Large intestine (tissue), 3 donors: ENCODE measurements around the gene CAVIN1. TPM values are rescaled to one million over a fixed set of nuclear protein-coding genes. Genes with fewer than 3 reads are reported as not detected.
"Not testable (repeated sequence)": the region's sequence is repeated elsewhere in the genome, so short reads cannot be mapped to it uniquely, and the experiment has no call there.

ENCODE experiments used
- DNase-seq, 2 donors: peaks; one replicate each; pipeline versions ENCODE4 v3.0.0 to v3.0.0-alpha.2; 2013
- H3K27ac ChIP-seq: one replicate; pipeline ENCODE4 v1.5.1; 2013; ENCODE audit warnings: low read length
- H3K27me3 ChIP-seq: 2 replicates; pipeline ENCODE4 v1.6.1; 2013; ENCODE audit warnings: low read length; ENCODE audit not compliant: control insufficient read depth, insufficient read depth
- H3K36me3 ChIP-seq: 2 replicates; pipeline ENCODE4 v1.6.1; 2013; ENCODE audit warnings: low read length; ENCODE audit not compliant: control insufficient read depth, insufficient read depth
- H3K4me1 ChIP-seq: one replicate; pipeline ENCODE4 v1.6.1; 2013; ENCODE audit warnings: low read length; ENCODE audit not compliant: control insufficient read depth, insufficient read depth
- H3K4me3 ChIP-seq: one replicate; pipeline ENCODE4 v1.5.1; 2013; ENCODE audit warnings: low read length
- H3K9me3 ChIP-seq: one replicate; pipeline ENCODE4 v1.6.1; 2013; ENCODE audit warnings: mild to moderate bottlenecking, low read depth, low read length, moderate library complexity; ENCODE audit not compliant: control insufficient read depth
- WGBS: methylation state at CpG from one replicate; pipeline ENCODE4 v1.1.5; 2013; ENCODE audit warnings: low lambda C conversion rate; ENCODE audit not compliant: insufficient coverage; 5-methylcytosine and 5-hydroxymethylcytosine counted together
- polyA plus RNA-seq: library from polyadenylated mRNA; unstranded; fragments of 120-200 nt; gene quantifications from one replicate; pipeline ENCODE4 v1.2.1, GENCODE V29; 2013

The CAVIN1 gene
- polyA plus RNA-seq, 1 donor, result 71.0 TPM

DNA sequence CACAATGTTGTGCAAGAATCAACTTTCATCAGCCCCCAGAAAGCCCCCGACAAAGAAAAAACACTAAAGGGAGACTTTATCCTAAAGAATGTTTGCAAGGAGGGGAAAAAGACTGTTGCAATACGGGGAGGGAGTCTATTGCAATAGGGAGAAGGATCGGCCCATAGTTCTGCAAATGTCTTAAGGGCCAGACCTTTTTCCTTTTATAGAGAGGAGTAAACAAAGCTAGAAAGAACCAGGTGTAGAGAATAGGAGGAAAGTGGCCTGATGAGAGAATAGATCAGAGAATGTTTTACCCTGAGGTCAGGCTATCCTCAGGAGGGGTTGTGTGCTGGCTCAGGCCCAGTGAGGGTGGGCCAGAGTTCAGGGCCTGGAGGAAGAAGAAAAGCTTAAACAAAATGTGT lies 8.7 kb upstream of the CAVIN1 start:
- H3K4me1 ChIP-seq, result no peaks in the 10 kb centered on the region
- no CpG with 5 or more reads among the region's 3 CpGs for WGBS

DNA sequence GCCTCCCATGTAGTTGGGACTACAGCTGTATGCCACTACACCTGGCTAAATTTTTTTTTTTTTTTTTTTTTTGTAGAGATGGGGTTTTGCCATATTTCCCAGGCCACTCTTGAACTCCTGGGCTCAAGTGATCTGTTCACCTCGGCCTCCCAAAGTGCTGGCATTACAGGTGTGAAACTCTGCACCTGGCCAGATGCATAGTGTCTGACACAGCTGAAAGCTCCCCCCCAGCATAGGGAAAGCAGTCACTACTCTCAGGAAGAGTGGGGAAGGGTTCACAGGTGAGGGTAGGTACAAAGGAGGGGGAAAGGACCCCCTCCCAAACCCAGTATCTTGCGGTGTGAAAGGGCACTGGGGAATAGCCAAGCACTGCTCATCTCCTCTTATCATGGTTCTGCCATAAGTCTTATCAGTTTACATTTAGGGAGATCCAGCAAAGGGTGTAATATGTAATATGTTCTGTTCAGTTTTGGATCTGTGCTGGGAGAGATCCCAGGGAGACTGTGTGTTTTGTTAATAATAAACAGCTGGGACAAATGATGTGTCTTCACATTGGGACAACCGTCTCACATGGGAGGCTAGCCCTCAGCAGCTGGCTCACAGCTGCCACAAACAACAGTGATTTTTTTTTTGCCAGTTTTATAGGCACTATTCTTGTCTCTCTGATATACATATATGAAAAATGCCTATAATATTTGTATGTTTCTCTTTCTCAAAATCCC lies 6.8 kb upstream of the CAVIN1 start:
- no peak for DNase-seq
- Histone ChIP-seq H3K9me3 (no peaks in the 10 kb centered on the region), H3K36me3 (no peaks in the 10 kb centered on the region), H3K27ac (no peak overlapping the region), H3K4me3 (no peak overlapping the region), H3K27me3 (no peaks in the 10 kb centered on the region), H3K4me1 (no peaks in the 10 kb centered on the region)
- no CpG with 5 or more reads among the region's 3 CpGs for WGBS

More for the DNA sequence above, 8.7 kb upstream of the CAVIN1 start:
- DNase-seq, result peak in 1 of 2 donors; percentile 27
- no peak overlapping the region for H3K27ac ChIP-seq
- no peaks in the 10 kb centered on the region for H3K27me3 ChIP-seq
- H3K36me3 ChIP-seq, result no peaks in the 10 kb centered on the region
- no peaks in the 10 kb centered on the region for H3K9me3 ChIP-seq
- no peak overlapping the region for H3K4me3 ChIP-seq

DNA sequence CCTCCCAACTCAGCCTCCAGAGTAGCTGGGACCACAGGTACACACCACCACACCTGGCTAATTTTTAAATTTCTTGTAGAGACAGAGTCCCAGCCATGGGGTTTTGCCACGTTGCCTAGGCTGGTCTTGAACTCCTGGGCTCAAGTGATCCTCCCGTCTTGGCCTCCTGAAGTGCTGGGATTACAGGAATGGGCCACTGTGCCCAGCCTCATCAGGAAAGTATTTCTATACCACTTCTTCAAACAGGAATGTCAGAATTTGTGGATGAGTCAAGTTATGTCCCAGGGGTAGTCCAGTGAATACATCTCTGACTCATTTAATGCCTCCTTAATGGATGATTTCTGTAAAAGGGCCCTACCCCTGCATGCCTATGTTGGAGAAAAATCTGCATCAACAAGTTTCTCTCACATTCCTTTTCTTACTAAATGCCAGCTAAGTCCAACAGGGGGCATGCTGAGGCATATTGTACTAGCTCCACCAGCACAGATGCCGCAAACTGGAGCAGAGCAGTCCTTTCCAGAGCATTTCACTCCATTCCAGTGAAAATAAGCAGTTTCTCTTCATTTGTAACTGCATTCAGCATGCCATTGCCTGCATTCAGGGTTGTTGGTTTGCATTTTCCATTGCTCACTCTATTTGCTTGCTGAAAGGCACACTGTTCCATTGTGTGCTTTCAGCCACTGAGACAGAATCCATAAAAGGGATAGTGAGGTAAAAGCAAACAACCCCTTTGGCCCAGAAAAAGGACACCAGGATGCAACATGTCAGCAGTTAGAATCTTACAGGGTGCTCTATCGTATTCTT lies 5.3 kb upstream of the CAVIN1 start:
- DNase-seq, result peak; percentile 51 to 70
- WGBS, result no CpG with 5 or more reads among the region's 4 CpGs
- H3K9me3 ChIP-seq, result no peaks in the 10 kb centered on the region
- no peak overlapping the region for H3K4me3 ChIP-seq
- H3K4me1 ChIP-seq, result peaks cover 6% of the 10 kb centered on the region
- H3K36me3 ChIP-seq, result no peaks in the 10 kb centered on the region
- peaks cover 4% of the 10 kb centered on the region for H3K27me3 ChIP-seq
- H3K27ac ChIP-seq, result no peak overlapping the region

DNA sequence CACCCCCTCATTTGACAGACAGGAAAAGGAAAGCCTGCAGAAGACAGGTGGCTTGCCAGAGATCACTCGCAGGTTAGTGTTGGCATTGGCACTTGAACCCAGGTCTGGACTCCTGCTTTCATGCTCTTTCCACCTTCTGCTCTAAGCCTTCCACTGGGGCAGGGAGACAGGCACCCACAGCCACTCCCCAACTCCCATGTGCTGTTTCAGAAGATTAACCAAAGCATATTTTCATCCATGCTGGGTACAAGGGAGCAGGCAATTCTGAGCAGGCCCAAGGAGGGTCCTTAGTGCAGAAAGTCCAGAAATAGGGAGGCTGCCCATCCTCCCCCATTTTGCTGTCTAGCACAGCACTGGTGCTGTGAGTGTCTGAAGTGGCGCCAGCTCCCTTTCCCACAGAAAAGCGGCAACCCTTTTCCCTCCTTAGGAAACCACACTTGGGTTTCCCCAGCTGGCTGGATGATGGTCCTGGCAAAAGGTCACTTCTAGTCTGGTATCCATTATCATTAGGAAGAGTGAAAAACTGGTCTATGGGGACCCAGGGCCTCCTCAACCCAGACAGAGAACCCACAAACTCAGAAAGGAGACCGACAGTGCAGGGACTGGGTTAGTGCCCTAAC lies 2.0 kb upstream of the CAVIN1 start:
- no peak overlapping the region for H3K27ac ChIP-seq
- peaks cover 18% of the 10 kb centered on the region for H3K4me1 ChIP-seq
- H3K27me3 ChIP-seq, result peaks cover 34% of the 10 kb centered on the region
- WGBS, result no CpG with 5 or more reads among the region's 4 CpGs
- H3K9me3 ChIP-seq, result peaks cover 14% of the 10 kb centered on the region
- DNase-seq, result no peak
- H3K36me3 ChIP-seq, result no peaks in the 10 kb centered on the region
- no peak overlapping the region for H3K4me3 ChIP-seq

DNA sequence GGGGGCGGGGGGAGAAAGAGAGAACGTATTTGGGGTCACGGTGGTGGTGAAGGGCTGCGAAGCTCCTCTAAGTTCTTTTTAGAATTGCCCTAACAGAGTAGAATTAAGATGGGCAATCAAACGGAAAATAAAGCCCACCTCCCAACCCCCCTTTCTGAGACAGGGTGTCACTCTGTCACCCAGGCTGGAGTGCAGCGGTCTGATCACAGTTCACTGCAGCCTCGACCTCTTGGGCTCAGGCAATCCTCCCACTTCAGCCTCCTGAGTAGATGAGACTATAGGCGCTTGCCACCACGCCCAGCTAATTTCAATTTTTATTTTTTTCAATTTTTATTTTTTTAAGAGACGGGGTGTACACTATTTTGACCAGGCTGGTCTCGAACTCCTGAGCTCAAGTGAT lies 710 bp upstream of the CAVIN1 start:
- Histone ChIP-seq H3K27me3 (peaks cover 34% of the 10 kb centered on the region), H3K4me1 (peaks cover 18% of the 10 kb centered on the region)
- 60% methylated on average over 3 of the region's 11 CpGs for WGBS

GRCh38 chr17:42422412-42422957 lies 571 bp downstream of the CAVIN1 start:
- Histone ChIP-seq H3K27me3 (peaks cover 34% of the 10 kb centered on the region), H3K4me3 (peak overlapping the region; percentile 82), H3K36me3 (no peaks in the 10 kb centered on the region), H3K9me3 (peaks cover 14% of the 10 kb centered on the region), H3K27ac (peak overlapping the region; percentile 72), H3K4me1 (peaks cover 18% of the 10 kb centered on the region)
- WGBS, result no CpG with 5 or more reads among the region's 44 CpGs
- DNase-seq, result peak; percentile 49 to 78

More for the DNA sequence above, 710 bp upstream of the CAVIN1 start:
- Histone ChIP-seq H3K9me3 (peaks cover 14% of the 10 kb centered on the region), H3K36me3 (no peaks in the 10 kb centered on the region), H3K27ac (peak overlapping the region; percentile 56), H3K4me3 (peak overlapping the region; percentile 82)
- DNase-seq, result no peak

DNA sequence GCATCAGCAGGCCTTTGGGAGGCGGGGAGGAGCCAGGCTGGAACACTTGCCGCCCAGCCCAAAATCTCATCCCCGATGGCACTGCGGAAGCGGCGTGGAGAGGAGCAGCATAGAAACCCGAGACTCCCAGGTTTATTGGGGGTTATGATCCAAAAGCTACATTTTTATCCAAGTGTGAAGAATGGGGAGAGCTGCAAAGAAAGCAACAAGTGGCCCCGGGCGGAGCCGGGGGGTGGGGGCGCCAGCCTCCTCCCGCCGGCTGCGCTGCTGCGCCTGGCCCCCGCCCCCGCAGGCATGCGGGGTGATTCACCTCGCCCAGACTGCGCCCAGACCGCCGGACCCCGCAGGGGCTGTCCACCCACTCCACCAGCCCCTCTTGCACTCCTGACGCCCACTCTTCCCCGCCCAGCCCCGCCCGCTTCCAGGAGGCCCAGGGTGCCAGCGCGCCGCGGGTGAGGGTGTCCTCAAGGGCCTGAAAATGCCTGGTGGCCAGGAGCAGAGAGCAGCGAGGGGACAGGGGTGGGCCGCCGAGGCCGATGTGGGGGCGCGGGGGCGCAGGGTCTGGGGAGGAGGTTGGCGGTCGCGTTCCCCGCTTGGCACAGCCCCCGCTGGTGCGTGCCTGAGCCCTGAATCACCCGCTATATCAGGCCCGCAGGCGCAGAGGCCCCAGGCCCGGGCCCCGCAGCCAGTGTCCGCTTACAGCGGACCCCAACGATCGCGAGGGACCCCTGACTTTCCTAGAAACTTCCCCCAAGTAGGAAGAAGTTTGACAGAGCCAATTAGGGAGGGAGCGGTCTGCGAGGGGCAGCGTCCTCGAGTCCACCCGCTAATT lies 1.3 kb downstream of the CAVIN1 start:
- Histone ChIP-seq H3K36me3 (no peaks in the 10 kb centered on the region), H3K4me1 (peaks cover 18% of the 10 kb centered on the region)
- WGBS, result no CpG with 5 or more reads among the region's 59 CpGs

GRCh38 chr17:42421136-42421506 lies 1.9 kb downstream of the CAVIN1 start:
- Histone ChIP-seq H3K27me3 (peaks cover 34% of the 10 kb centered on the region), H3K27ac (peak overlapping the region; percentile 52), H3K4me3 (peak overlapping the region; percentile 82), H3K9me3 (peaks cover 14% of the 10 kb centered on the region), H3K36me3 (no peaks in the 10 kb centered on the region), H3K4me1 (peaks cover 18% of the 10 kb centered on the region)
- no CpG with 5 or more reads among the region's 6 CpGs for WGBS
- DNase-seq, result no peak

More for the DNA sequence above, 1.3 kb downstream of the CAVIN1 start:
- Histone ChIP-seq H3K9me3 (peaks cover 14% of the 10 kb centered on the region), H3K4me3 (peak overlapping the region; percentile 82), H3K27ac (peak overlapping the region; percentile 72), H3K27me3 (peaks cover 34% of the 10 kb centered on the region)
- no peak for DNase-seq

DNA sequence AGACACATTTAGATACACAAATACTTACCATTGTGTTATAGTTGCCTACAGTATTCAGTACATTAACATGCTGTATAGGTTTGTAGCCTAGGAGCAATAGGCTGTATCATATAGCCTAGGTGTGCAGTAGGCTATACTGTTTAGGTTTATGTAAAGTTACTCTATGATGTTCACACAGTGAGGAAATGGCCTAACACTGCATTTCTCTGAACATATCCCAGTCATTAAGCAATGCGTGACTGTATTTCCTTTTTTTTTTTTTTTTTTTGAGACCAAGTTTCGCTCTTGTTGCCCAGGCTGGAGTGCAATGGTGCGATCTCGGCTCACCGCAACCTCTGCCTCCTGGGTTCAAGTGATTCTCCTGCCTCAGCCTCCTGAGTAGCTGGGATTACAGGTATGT lies 5.1 kb downstream of the CAVIN1 start:
- H3K4me3 ChIP-seq, H3K36me3 ChIP-seq, H3K27ac ChIP-seq, DNase-seq: not testable (repeated sequence)
- Histone ChIP-seq H3K4me1 (peaks cover 12% of the 10 kb centered on the region), H3K27me3 (peaks cover 26% of the 10 kb centered on the region), H3K9me3 (peaks cover 11% of the 10 kb centered on the region)
- WGBS, result no CpG with 5 or more reads among the region's 5 CpGs
